ENCODE results near the gene ARHGAP36. TPM values are rescaled to one million over a fixed set of nuclear protein-coding genes. Genes with fewer than 3 reads are reported as not detected.

The ARHGAP36 gene
- total RNA-seq, 1 donor from 2014 or later, result not detected

GRCh38 chrX:131139072-131139471 lies 80.9 kb downstream of the ARHGAP36 start:
- Histone ChIP-seq H3K27ac (ENCODE audit: low read depth, low read length) (no peak overlapping the region), H3K4me1 (ENCODE audit: insufficient read depth, low read length) (no peaks in the 10 kb centered on the region), H4K20me1 (ENCODE audit: insufficient read depth, low read length) (no peaks in the 10 kb centered on the region), H3K4me2 (ENCODE audit: low read length) (no peak overlapping the region), H3K79me2 (ENCODE audit: insufficient read depth, low read length) (no peaks in the 10 kb centered on the region), H3K36me3 (ENCODE audit: insufficient read depth, low read length) (no peaks in the 10 kb centered on the region), H3K9me3 (ENCODE audit: insufficient read depth, low read depth, low read length) (no peaks in the 10 kb centered on the region), H3K9ac (ENCODE audit: low read length) (no peak overlapping the region), H3K4me3 (ENCODE audit: insufficient read depth, low read depth, low read length) (no peak overlapping the region), H2AFZ (ENCODE audit: low read depth, low read length) (no peak overlapping the region), H3K27me3 (ENCODE audit: insufficient read depth, low read length) (no peaks in the 10 kb centered on the region)
- Mint-ChIP-seq H3K4me1 (ENCODE audit: low read depth, unreplicated experiment) (no peaks in the 10 kb centered on the region), H3K36me3 (ENCODE audit: low read depth, unreplicated experiment) (no peaks in the 10 kb centered on the region), H3K27me3 (ENCODE audit: low read depth, unreplicated experiment) (no peaks in the 10 kb centered on the region), H3K4me3 (ENCODE audit: unreplicated experiment) (no peak overlapping the region), H3K9me3 (ENCODE audit: unreplicated experiment) (no peaks in the 10 kb centered on the region), H3K27ac (ENCODE audit: unreplicated experiment) (no peak overlapping the region)
- DNase-seq (ENCODE audit: low read depth) (no peak), FAIRE-seq (no peak)
- TF ChIP-seq EZH2 (IDR thresholded peaks at IDR 0.05; ENCODE audit: insufficient read depth, low read length) (no peak), CTCF (IDR thresholded peaks at IDR 0.05; ENCODE audit: insufficient read depth, low read depth, low read length) (no peak)

Other genes with a start within 250 kb of the ARHGAP36 start
- gene ENOX2, start 155.1 kb upstream of the ARHGAP36 start, total RNA-seq, result 9.4 and 11.1 TPM in 2 replicates
- gene IGSF1, start 231.0 kb downstream of the ARHGAP36 start, total RNA-seq, result 2.5 and 3.5 TPM in 2 replicates

Measured in astrocyte (in vitro differentiated cells and primary cell).